Measurements from ENCODE around the gene EPOP.

EPOP gene

DNA sequence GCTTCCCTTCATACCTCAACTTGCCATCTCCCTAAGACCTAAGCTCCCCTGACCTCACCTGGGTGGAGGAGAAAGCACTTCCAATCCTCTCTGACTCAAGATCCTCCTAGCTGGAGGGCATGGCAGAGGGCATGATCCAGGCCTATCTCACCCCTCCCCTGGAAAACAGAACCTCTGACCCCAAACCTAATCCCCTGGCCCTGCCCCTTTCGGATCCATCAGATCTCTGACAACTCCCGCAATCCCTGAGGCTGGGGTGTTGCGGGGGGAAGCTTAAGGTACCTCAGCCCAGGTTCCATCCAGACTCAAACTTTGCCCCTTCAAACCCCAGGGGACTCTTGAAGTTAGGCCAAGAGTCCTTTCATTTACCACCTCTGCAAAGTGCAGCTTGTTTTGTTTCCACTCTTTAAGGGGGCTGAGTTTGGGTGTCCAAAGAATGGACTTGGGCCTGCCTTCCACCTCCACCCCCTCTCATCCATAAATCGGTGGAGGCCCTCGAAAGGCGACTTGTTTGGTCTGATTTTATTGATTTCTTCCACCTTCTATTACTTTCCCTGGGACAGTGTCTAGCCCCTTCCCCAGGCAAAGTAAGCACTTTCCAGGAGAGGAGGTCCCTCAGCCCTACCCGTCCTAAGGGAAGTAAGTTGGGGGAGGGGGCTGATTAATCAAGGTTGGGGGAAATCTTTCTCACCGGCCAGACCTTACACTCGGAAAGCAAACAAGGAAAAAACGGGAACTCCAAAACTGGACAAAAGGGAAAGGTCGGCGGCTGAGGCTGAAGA, 2.6 kb downstream of the EPOP start:
- no peak overlapping the region for H3K27ac ChIP-seq
- TF ChIP-seq, protein P1, sequence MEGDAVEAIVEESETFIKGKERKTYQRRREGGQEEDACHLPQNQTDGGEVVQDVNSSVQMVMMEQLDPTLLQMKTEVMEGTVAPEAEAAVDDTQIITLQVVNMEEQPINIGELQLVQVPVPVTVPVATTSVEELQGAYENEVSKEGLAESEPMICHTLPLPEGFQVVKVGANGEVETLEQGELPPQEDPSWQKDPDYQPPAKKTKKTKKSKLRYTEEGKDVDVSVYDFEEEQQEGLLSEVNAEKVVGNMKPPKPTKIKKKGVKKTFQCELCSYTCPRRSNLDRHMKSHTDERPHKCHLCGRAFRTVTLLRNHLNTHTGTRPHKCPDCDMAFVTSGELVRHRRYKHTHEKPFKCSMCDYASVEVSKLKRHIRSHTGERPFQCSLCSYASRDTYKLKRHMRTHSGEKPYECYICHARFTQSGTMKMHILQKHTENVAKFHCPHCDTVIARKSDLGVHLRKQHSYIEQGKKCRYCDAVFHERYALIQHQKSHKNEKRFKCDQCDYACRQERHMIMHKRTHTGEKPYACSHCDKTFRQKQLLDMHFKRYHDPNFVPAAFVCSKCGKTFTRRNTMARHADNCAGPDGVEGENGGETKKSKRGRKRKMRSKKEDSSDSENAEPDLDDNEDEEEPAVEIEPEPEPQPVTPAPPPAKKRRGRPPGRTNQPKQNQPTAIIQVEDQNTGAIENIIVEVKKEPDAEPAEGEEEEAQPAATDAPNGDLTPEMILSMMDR (conservative IDR thresholded peaks at IDR 0.05): no peak
- TF ChIP-seq ZFX (IDR thresholded peaks at IDR 0.05): no peak

DNA sequence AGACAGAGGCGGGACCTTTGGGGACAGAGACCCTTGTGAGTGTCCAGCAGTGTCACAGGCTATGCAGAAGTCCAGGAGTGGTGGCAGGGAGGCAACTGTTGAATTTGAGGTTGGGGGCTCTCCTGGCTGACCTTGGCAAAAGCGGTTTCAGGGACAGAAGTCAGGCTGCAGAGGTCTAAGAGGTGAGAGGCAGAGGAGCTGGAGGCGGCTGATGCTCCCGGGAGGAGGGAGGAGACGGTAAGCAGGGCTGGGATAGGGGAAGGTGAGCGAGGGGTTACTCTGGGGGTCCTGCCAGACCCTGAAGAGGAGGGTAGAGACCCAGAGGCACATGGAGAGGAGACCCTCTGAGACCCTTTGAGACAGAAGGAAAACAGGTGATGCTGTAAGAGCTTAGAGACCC, 5.2 kb downstream of the EPOP start:
- TF ChIP-seq, protein P1 (conservative IDR thresholded peaks at IDR 0.05): no peak
- TF ChIP-seq ZFX (IDR thresholded peaks at IDR 0.05): no peak
- no peak overlapping the region for H3K27ac ChIP-seq

DNA sequence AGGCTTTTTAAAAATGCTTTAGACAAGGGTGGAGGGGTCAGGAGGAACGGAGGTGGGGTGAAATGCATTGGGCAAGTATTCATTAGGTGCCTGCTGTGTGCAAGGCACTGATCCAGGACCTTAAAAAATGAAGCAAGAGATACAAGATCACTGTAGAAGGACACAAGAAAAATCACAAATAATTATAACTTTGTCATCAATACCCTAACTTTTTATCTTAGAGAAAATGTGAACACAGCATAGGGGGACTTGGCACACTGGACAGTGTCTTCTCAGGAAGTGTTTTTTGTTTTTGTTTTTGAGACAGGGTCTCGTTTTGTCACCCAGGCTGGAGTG, 7.0 kb downstream of the EPOP start:
- H3K27ac ChIP-seq: no peak overlapping the region

DNA sequence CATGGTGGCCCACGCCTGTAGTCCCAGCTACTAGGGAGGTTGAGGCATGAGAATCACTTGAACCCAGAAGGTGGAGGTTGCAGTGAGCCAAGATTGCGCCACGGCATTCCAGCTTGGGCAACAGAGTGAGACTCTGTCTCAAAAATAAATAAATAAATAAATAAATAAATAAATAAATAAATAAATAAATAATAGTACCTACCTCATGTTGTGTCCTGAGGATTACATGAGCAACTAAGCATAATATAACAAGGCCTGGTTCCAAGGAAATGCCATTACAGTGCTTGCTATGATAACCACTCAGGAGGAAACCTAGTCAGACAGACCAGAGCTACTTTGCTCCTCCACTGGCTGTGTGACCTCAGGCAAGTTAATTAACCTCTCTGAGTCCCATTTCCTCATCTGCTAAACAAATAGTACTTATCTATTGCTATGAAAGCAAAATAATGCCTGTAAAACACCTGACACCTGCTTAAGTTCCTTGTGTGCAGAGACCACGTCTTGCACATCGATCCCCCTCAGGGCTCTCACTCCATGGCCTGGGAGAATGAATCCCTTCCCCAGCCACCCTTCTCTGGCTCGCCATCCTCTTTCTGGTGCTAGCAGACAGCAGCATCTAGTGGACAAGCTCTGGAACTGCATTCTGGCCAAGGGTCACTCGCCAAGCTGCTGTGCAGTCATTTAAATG, 7.5 kb downstream of the EPOP start:
- no peak overlapping the region for H3K27ac ChIP-seq
- TF ChIP-seq ZFX (IDR thresholded peaks at IDR 0.05): no peak
- TF ChIP-seq, protein P1 (conservative IDR thresholded peaks at IDR 0.05): peak; percentile 100

More for the DNA sequence above, 7.0 kb downstream of the EPOP start:
- TF ChIP-seq ZFX (IDR thresholded peaks at IDR 0.05): no peak
- TF ChIP-seq, protein P1 (conservative IDR thresholded peaks at IDR 0.05): no peak; the same call in none of the 2 replicates

DNA sequence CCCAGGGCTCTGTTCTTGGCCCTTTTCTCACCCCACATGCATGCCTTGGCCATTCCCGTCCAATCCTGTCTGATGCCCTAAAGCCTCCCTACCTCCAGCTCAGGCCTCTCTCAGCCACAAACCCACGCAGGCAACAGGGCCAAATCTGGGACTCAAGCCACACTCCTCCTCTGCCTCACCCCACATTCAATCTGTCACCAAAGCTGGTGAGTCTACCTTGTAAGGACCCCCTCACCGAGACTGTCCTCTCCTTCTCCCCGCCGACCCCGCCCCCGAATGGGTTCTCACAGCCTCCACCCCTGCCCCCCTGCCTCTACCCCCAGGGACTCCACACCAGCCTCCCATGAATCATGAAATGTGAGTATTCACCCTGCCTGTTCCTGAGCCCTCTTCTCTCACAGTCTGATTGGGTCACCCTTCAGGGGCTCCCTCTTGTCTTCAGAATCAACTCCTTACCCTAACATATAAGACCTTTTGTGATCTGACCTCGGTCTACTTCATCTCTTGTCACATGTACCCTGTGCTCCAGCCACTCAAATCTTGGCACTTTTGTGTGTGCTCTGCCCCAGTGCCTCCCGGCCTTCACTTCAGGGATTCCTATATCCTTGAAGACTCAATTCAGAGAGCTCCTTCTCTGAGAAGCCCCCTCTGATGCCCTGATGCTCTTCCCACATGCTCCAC, 10.7 kb downstream of the EPOP start:
- no peak overlapping the region for H3K27ac ChIP-seq
- TF ChIP-seq, protein P1 (conservative IDR thresholded peaks at IDR 0.05): no peak
- no peak for TF ChIP-seq ZFX (IDR thresholded peaks at IDR 0.05)

DNA sequence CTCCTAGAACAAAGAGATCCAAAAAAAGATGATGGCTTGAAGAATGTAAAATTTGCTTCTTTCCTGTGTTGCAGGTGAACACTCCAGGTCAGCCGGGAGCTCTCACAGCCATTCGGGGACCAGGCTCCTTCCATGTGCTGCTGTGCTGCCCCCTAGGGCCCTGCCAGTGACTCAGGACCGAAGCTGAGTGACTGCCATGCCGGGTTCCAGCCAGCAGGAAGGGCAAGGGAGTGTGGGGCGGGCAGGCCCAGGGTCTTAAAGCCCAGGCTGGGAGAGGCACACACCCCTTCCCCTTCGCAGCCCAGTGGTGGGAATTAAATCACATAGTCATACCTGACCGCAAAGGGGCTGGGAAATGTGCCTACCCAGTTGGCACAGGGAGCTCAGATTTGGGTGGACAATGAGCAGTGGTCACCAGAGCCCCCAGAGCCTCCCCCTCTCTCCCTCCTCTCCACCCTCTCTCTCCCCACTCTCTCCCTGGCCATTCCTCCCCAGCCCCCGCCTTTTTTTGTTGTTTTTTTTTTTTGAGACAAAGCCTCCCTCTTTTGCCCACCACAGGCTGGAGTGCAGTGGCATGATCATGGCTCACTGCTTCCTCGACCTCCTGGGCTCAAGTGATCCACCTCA, 11.5 kb downstream of the EPOP start:
- no peak for TF ChIP-seq ZFX (IDR thresholded peaks at IDR 0.05)
- TF ChIP-seq, protein P1 (conservative IDR thresholded peaks at IDR 0.05): peak; percentile 94
- no peak overlapping the region for H3K27ac ChIP-seq
